HepG2 (cell line): Measurements from ENCODE around the gene HYAL1. TPM values are rescaled to one million over a fixed set of nuclear protein-coding genes. Genes with fewer than 3 reads are reported as not detected.

Experiments used
- ATAC-seq: fragments of 200-7000 bp; cut with Tn5 transposase; 3 replicates; pipeline ENCODE4 v1.9.1; 2020; ENCODE audit warnings: mild to moderate bottlenecking, moderate library complexity
- BruUV-seq: library from RNA; stranded (reverse); fragments of 400-500 nt; replicated peaks from 2 replicates; lab custom pipeline; 2021; lab: Mats Ljungman, UMichigan
- CTCF ChIA-PET: fragments of 300-600 bp; formaldehyde crosslinking; extraction: SDS; loops from one replicate; lab custom pipeline; 2021; ENCODE audit warnings: low total read pairs, inconsistent platforms, low intra/inter-chr PET ratio; lab: Yijun Ruan, JAX
- POLR2A ChIA-PET: fragments of 350-600 bp; sonication (Branson Sonifier 250); formaldehyde crosslinking; loops from one replicate; lab custom pipeline; 2020; ENCODE audit warnings: antibody characterized with exemption, inconsistent platforms; lab: Yijun Ruan, JAX
- DNase-seq: peaks from one replicate; pipeline ENCODE4 v3.0.0-alpha.2; 2015; ENCODE audit warnings: low spot score
- FAIRE-seq: peaks from 3 replicates; lab custom pipeline; 2011; peaks lifted over from hg19 to GRCh38; lab: Jason Lieb, UNC
- H2AFZ ChIP-seq: one replicate; pipeline ENCODE4 v1.6.1; 2011; ENCODE audit warnings: low read length, inconsistent platforms
- H3K27ac ChIP-seq: fragments of 300-600 bp; 3 replicates; pipeline ENCODE4 v1.8.0; 2011; ENCODE audit warnings: mixed run types, mild to moderate bottlenecking, mixed read lengths, low read length, inconsistent platforms; ENCODE audit not compliant: insufficient read depth; ENCODE audit errors: extremely low read length
- H3K27me3 ChIP-seq, 2 experiments: fragments of 200-600 bp in 1 of 2; 2 replicates in 1 of 2; 3 replicates in 1 of 2; pipeline versions ENCODE4 v1.6.0 to v1.8.0; 2011; ENCODE audit warnings: low read length in 2 of 2, mild to moderate bottlenecking in 2 of 2, moderate library complexity in 2 of 2, inconsistent platforms in 1 of 2; ENCODE audit not compliant: insufficient read depth in 2 of 2, control insufficient read depth in 1 of 2
- H3K36me3 ChIP-seq, 2 experiments: fragments of 200-600 bp in 1 of 2; replicated peaks in 1 of 2; 2 replicates in 1 of 2; 3 replicates in 1 of 2; pipeline versions ENCODE4 v1.5.1 to v1.8.0; 2011; ENCODE audit warnings: low read length in 2 of 2, inconsistent platforms in 1 of 2; ENCODE audit not compliant: insufficient read depth in 2 of 2, control insufficient read depth in 1 of 2
- H3K4me1 ChIP-seq: 2 replicates; pipeline ENCODE4 v1.5.1; 2012; ENCODE audit warnings: low read length, inconsistent platforms; ENCODE audit not compliant: insufficient read depth
- H3K4me2 ChIP-seq: 2 replicates; pipeline ENCODE4 v1.6.0; 2011; ENCODE audit warnings: low read depth, low read length, inconsistent platforms
- H3K4me3 ChIP-seq, 3 experiments: fragments of 200-600 bp in 1 of 3; sonication (generic), shearing (Covaris generic) in 1 of 3; replicated peaks in 1 of 3; 2 replicates each; pipeline ENCODE4 v1.5.1; 2011 to 2016; ENCODE audit warnings: low read length in 3 of 3, inconsistent platforms in 2 of 3, low read depth in 2 of 3, mild to moderate bottlenecking in 2 of 3, control low read depth in 1 of 3, mixed read lengths in 1 of 3; ENCODE audit not compliant: insufficient read depth in 1 of 3
- H3K79me2 ChIP-seq: one replicate; pipeline ENCODE4 v1.6.1; 2011; ENCODE audit warnings: low read length, inconsistent platforms; ENCODE audit not compliant: insufficient read depth
- H3K9ac ChIP-seq: 2 replicates; pipeline ENCODE4 v1.6.0; 2011; ENCODE audit warnings: mild to moderate bottlenecking, low read depth, low read length, inconsistent platforms; ENCODE audit not compliant: insufficient read depth
- H3K9me3 ChIP-seq: 2 replicates; pipeline ENCODE4 v1.5.1; 2012; ENCODE audit warnings: mild to moderate bottlenecking, low read length
- H4K20me1 ChIP-seq: 2 replicates; pipeline ENCODE4 v1.6.0; 2011; ENCODE audit warnings: inconsistent platforms, mild to moderate bottlenecking, low read length, moderate library complexity; ENCODE audit not compliant: insufficient read depth
- GABPB1 ChIP-seq: IDR thresholded peaks from 2 replicates; pipeline ENCODE4 v1.6.1; 2016; ENCODE audit warnings: mild to moderate bottlenecking, missing genetic modification reagents, moderate library complexity, missing compliant biosample characterization
- MEIS1 ChIP-seq: sonication (generic); formaldehyde crosslinking; IDR thresholded peaks from 2 replicates; pipeline ENCODE4 v1.9.0; 2021; ENCODE audit warnings: mild to moderate bottlenecking, missing genetic modification reagents, moderate library complexity, borderline replicate concordance
- NR0B2 ChIP-seq: sonication (generic); formaldehyde crosslinking; IDR thresholded peaks from 2 replicates; pipeline ENCODE4 v1.4.0; 2020; ENCODE audit warnings: mild to moderate bottlenecking, missing genetic modification reagents
- NR2F2 ChIP-seq: IDR thresholded peaks from 2 replicates; pipeline ENCODE4 v1.6.1; 2012; ENCODE audit warnings: low read depth, inconsistent platforms, borderline replicate concordance
- PATZ1 ChIP-seq: sonication (generic); formaldehyde crosslinking; IDR thresholded peaks from 2 replicates; pipeline ENCODE4 v1.4.0; 2020; ENCODE audit warnings: missing genetic modification reagents
- PRMT3 ChIP-seq: sonication (generic); formaldehyde crosslinking; IDR thresholded peaks from 2 replicates; pipeline ENCODE4 v1.8.1; 2022; ENCODE audit warnings: low read depth, mild to moderate bottlenecking, moderate library complexity, missing genetic modification reagents, borderline replicate concordance
- TGIF2 ChIP-seq: IDR thresholded peaks from 2 replicates; pipeline ENCODE4 v1.6.1; 2016; ENCODE audit warnings: control low read depth, missing compliant biosample characterization
- ZBTB7B ChIP-seq: sonication (generic); formaldehyde crosslinking; IDR thresholded peaks from 2 replicates; pipeline ENCODE4 v1.4.0; 2020; ENCODE audit warnings: missing genetic modification reagents
- ZNF354B ChIP-seq: sonication (generic); formaldehyde crosslinking; IDR thresholded peaks from 2 replicates; pipeline ENCODE4 v1.8.0; 2022; ENCODE audit warnings: mild to moderate bottlenecking, missing genetic modification reagents
- ZNF607 ChIP-seq: sonication (generic); formaldehyde crosslinking; IDR thresholded peaks from 2 replicates; pipeline ENCODE4 v1.5.1; 2020; ENCODE audit warnings: missing genetic modification reagents, mild to moderate bottlenecking, borderline replicate concordance
- ZNF740 ChIP-seq: sonication (generic); formaldehyde crosslinking; IDR thresholded peaks from 2 replicates; pipeline ENCODE4 v1.4.0; 2020; ENCODE audit warnings: missing genetic modification reagents
- ZNF761 ChIP-seq: sonication (generic); formaldehyde crosslinking; conservative IDR thresholded peaks from 2 replicates; pipeline ENCODE4 v1.4.0; 2020; ENCODE audit warnings: mild to moderate bottlenecking, missing genetic modification reagents
- WGBS: methylation state at CpG from one replicate; pipeline ENCODE4 v1.1.6; 2017; ENCODE audit warnings: low lambda C conversion rate; 5-methylcytosine and 5-hydroxymethylcytosine counted together
- in situ Hi-C: cut with HindIII; loops from 2 replicates; pipeline ENCODE4 v1.10.0; 2017; ENCODE audit warnings: low pct_unique_long_range_greater_than_20kb; ENCODE audit not compliant: extremely low pct_ligation_motif_present
- intact Hi-C: fragments of 100-400 bp; cut with micrococcal nuclease; formaldehyde crosslinking; loops from one replicate; pipeline ENCODE4 v1.10.0; 2022; ENCODE audit not compliant: unreplicated experiment
- polyA plus RNA-seq, 8 experiments: library from polyadenylated mRNA; depleted of rRNA in 3 of 8; stranded (reverse) in 7 of 8; unstranded in 1 of 8; fragments of >200 nt; fragmentation: Illumina TruSeq in 4 of 8; extraction: Trizol in 4 of 8; gene quantifications; 2 replicates each; pipeline versions ENCODE4 v1.2.1 to v1.2.3, GENCODE V29; 2011 to 2016; ENCODE audit warnings: low read depth in 4 of 8, missing spikeins in 1 of 8, mixed read lengths in 1 of 8; ENCODE audit not compliant: insufficient read depth in 1 of 8
- total RNA-seq, 5 experiments: library from RNA; depleted of rRNA; stranded (reverse); fragments of >200 nt; fragmentation: Illumina TruSeq; extraction: Trizol; gene quantifications; 2 replicates each; pipeline ENCODE4 v1.2.3, GENCODE V29; 2016; ENCODE audit warnings: low read depth in 1 of 5

Gene HYAL1
- total and polyA plus RNA-seq, 2 of the 13 experiments (the other 11 are each of a cell fraction or from before 2014, with no cell fraction given): 76.5 to 193 TPM

GRCh38 chr3:50266017-50266416, 37.4 kb downstream of the HYAL1 start:
- ATAC-seq (no peak), DNase-seq (no peak), FAIRE-seq (no peak)
- CTCF ChIA-PET: no interaction called here
- Histone ChIP-seq H4K20me1 (no peaks in the 10 kb centered on the region), H3K9me3 (no peaks in the 10 kb centered on the region), H3K9ac (peak overlapping the region; percentile 94), H3K4me1 (peaks cover 88% of the 10 kb centered on the region), H3K79me2 (peaks cover 29% of the 10 kb centered on the region), H3K4me2 (peak overlapping the region; percentile 98), H3K27ac (peak overlapping the region; percentile 96), H3K36me3 (no peaks in the 10 kb centered on the region; a peak in 2 of 5 replicates), H3K27me3 (no peaks in the 10 kb centered on the region; a peak in 1 of 5 replicates), H2AFZ (no peak overlapping the region), H3K4me3 (no peak overlapping the region)
- POLR2A ChIA-PET: interaction anchor here (2.2 to 6.8 kb wide), 6 partner anchors 18 to 71 kb away, joined by 6 to 51 read pairs (median 13); partner anchors contain the start of genes HYAL3, IFRD2, NAA80 and SLC38A3
- in situ Hi-C loops (no loop called here), intact Hi-C loops (no loop called here)
- no TSS peak for BruUV-seq
- TF ChIP-seq ZBTB7B (CRISPR knock-in tag): peak; percentile 12; the same call in 1 of the 2 replicates
- TF ChIP-seq ZNF740 (CRISPR knock-in tag): 0 out of 2 replicates have a peak, but pooled peaks have one; percentile 48
- no peak for TF ChIP-seq ZNF607 (CRISPR knock-in tag)
- no peak for TF ChIP-seq ZNF761 (CRISPR knock-in tag)
- TF ChIP-seq NR0B2 (CRISPR knock-in tag): no peak
- no peak for TF ChIP-seq TGIF2 (CRISPR knock-in tag)
- no peak for TF ChIP-seq NR2F2
- no peak for TF ChIP-seq PRMT3 (CRISPR knock-in tag)
- peak; percentile 23; the same call in 1 of the 2 replicates for TF ChIP-seq PATZ1 (CRISPR knock-in tag)
- TF ChIP-seq ZNF354B: no peak
- no peak for TF ChIP-seq GABPB1 (CRISPR knock-in tag)
- TF ChIP-seq MEIS1 (CRISPR knock-in tag): no peak
- 85% methylated on average over 4 of the region's 6 CpGs for WGBS
